NOMO-1 (cell line): ENCODE measurements around the gene CCL22.
"Not testable (repeated sequence)": the region's sequence is repeated elsewhere in the genome, so short reads cannot be mapped to it uniquely, and the experiment has no call there.

Experiments
- DNase-seq, 2 experiments: peaks; one replicate each; lab custom pipeline; 2025; ENCODE audit not compliant: unreplicated experiment in 2 of 2; lab: John Stamatoyannopoulos, UW

Gene CCL22

GRCh38 chr16:57391300-57391699 lies 32.7 kb downstream of the CCL22 start:
- no peak for DNase-seq

DNA sequence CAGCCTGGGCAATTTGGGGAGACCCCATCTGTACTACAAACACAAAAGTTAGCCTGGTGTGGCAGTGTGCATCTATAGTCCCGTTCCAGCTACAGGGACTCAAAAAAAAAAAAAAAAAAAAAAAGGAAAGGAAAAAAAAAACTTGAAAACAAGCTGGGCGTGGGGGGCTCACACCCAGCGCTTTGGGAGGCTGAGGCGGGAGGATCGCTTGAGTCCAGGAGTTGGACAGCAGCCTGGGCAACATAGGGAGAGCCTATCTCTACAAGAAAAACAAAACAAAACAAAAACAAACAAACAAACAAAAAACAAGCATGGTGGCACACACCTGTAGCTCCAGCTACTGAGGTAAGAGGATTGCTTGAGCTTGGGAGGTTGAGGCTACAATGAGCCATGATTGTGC lies 33.1 kb downstream of the CCL22 start:
- no peak for DNase-seq

DNA sequence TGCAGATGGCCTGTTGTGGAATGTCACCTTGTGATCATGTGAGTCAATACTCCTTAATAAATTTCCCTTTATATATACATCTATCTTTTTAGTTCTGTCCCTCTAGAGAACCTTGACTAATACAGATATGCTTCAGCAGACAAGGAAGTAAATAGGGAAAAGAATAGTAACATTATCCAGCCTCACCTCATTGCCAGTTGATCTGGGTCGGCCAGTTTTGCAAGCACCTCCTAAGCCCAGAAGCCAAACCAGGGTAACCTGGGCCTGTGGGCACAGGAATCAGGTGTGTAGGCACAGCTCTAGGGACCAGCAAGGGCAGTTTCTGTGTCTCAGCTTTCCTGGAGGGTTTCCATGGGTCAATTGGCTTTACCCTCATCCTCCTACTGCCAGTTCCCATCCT lies 34.1 kb downstream of the CCL22 start:
- no peak for DNase-seq

- peak in 1 of 2 experiments; percentile 6 for DNase-seq
Observed at GRCh38 chr16:57394444-57394843, 35.9 kb downstream of the CCL22 start.

GRCh38 chr16:57395026-57395425 lies 36.4 kb downstream of the CCL22 start:
- no peak for DNase-seq

- no peak for DNase-seq
Observed at GRCh38 chr16:57396786-57397185, 38.2 kb downstream of the CCL22 start.

DNA sequence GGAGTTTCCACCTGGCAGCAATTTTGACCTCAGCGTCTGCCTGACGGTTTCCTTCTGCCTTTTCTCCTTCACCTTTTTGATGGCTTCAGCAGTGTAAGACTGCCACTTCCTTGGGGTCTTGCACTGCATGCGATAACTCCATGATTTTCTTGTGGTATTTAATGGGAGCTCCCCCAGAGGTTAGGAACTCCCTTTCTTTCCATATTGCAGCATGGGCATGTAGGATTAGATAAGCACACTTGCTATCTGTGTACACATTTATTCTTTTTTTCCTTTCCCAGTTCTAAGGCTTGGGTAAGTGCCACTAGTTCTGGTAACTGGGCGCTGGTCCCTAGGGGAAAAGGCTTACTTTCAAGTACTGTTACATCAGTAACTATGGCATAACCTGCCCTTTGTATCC lies 38.9 kb downstream of the CCL22 start:
- not testable (repeated sequence) for DNase-seq

GRCh38 chr16:57401943-57402640 lies 43.5 kb downstream of the CCL22 start:
- DNase-seq: no peak

GRCh38 chr16:57403965-57404817 lies 45.6 kb downstream of the CCL22 start, which contains the start of gene CCL17:
CCL17 (plus strand) TSS chr16:57404767; CDS start chr16:57413933, 9,166 bp downstream.
- DNase-seq: no peak

GRCh38 chr16:57405097-57405496 lies 46.5 kb downstream of the CCL22 start:
- DNase-seq: no peak

DNA sequence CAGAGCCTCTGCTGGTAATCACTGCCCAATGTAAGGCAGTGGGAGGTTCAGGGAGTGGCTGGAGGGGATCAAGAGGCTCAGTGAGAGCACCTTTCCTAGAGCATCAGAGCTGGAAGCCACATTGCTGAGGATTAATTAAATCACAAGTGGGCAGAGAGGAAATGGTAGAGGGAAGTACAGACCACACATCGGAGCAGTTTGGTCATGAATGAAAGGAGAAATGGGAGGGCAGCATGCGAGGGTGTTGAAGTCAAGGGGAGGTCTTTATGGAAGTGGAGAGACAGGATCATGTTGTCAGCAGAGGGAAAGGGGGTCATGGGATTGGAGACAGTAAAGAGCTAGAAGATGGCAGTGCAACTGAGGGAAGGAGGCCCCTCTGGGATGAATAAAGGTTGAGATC lies 48.3 kb downstream of the CCL22 start:
- peak; percentile 20 to 76 for DNase-seq

GRCh38 chr16:57407521-57408353 lies 49.2 kb downstream of the CCL22 start:
- no peak for DNase-seq

- no peak for DNase-seq
Observed at GRCh38 chr16:57409065-57409464, 50.5 kb downstream of the CCL22 start.

GRCh38 chr16:57409870-57410587 lies 51.4 kb downstream of the CCL22 start:
- no peak for DNase-seq

- no peak for DNase-seq
Observed at GRCh38 chr16:57411362-57411976, 52.9 kb downstream of the CCL22 start.

GRCh38 chr16:57412584-57412983 lies 54.0 kb downstream of the CCL22 start:
- DNase-seq: no peak

DNA sequence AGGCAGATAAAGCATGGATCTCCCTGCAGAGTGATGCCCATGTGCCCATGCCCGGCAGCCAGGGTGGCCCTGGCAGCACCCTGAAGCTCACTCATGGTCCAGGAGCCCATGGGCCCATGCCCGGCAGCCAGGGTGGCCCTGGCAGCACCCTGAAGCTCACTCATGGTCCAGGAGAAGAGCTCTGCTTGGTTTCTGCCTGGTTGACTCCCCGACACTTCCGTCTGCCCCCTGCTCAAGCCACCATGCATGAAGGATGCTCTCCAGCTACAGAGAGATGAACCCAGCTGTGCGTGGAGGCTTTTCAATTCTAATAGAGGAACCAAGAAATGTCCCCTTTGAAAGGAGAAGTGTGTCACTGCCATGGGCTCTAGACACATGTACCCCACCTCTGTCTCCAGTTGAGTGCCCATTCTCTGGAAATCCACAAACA lies 54.7 kb downstream of the CCL22 start:
- peak in 1 of 2 experiments; percentile 11 for DNase-seq

GRCh38 chr16:57413733-57414132 lies 55.1 kb downstream of the CCL22 start:
- DNase-seq: no peak
